Measurements from ENCODE around the gene GLP2R.

The GLP2R gene

DNA sequence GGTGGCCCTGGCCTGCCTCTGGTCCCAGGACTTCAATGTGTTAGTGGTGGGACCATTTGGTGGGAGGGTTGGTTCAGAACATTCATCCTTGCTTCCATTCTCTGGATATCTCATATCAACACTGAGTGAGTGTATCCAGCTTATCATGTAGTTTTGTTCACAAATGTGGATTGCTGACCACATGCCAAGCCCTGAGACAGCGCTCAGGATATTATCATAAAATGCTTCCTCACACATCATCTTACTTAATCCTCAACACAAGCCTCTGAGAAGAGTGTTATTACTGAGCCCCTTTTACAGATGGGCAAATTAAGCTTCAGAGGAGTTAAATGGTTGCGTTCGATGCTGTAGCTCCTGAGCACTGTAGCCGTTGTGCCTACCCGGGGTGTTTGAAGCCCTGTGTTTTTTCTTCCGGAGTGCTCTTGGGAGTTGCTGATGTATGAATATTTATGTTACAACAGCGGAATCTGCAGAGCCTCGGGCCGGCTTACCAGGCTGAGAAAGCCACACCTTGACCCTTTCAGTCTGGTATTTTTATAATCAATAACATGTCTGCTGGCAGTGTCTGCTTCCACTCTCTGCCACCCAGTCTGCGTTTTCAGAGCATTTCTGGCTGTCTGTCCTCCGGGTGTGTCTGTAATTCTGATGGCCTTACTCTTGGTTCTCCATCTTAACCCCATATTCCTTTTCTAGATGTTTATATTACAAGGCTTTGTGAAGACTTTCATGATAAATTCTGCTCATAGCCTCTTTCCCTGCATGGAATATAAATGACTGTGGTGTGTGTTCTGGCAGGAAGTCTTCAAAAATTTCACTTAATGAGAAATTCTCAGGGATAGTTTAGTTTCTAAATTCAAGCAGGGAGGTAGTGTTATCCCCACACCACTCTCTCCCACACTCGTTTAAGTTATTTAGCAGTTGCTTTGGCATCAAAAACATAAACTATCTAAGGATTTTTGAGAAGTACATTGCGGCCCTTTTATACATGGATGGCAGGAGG is 2.9 kb downstream of the GLP2R start:
- ChIA-PET POLR2A (no interaction called here), CTCF (no interaction called here)
- DNase-seq (ENCODE audit: extremely low spot score): no peak
- no peak for TF ChIP-seq BHLHE40 (IDR thresholded peaks at IDR 0.05; ENCODE audit: borderline replicate concordance)
- TF ChIP-seq, protein P1, sequence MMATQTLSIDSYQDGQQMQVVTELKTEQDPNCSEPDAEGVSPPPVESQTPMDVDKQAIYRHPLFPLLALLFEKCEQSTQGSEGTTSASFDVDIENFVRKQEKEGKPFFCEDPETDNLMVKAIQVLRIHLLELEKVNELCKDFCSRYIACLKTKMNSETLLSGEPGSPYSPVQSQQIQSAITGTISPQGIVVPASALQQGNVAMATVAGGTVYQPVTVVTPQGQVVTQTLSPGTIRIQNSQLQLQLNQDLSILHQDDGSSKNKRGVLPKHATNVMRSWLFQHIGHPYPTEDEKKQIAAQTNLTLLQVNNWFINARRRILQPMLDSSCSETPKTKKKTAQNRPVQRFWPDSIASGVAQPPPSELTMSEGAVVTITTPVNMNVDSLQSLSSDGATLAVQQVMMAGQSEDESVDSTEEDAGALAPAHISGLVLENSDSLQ (IDR thresholded peaks at IDR 0.05): no peak
- TF ChIP-seq HDGF (IDR thresholded peaks at IDR 0.05; ENCODE audit: borderline replicate concordance): no peak
- no peak for TF ChIP-seq FOXM1 (IDR thresholded peaks at IDR 0.05; ENCODE audit: borderline replicate concordance)
- no peak for TF ChIP-seq L3MBTL2 (conservative IDR thresholded peaks at IDR 0.05)
- TF ChIP-seq FOXA1 (IDR thresholded peaks at IDR 0.05): no peak
- TF ChIP-seq NFRKB (IDR thresholded peaks at IDR 0.05): no peak

DNA sequence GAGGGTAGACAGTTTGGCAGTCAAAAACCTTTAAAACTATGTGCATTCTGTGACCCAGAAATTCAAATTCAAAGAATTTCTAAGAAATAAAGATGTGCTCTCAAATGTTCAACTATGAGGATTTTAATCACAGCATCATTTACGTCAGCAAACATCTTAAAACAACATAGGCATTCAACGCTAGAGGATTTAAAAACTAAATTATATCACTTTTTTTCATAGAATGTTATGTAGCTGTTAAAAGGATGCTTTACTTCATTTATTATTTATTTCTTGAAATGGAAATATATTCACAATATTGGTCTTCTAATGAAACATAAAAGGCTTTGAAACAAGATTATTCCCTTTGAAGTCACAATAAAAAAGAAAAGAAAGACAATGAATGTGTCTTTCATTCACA is 3.6 kb downstream of the GLP2R start:
- POLR2A ChIA-PET: no interaction called here
- CTCF ChIA-PET: interaction anchor here (1.0 kb wide), 1 partner anchor 61 kb away, joined by 4 read pairs; no protein-coding TSS in a partner anchor
- no peak for TF ChIP-seq TARDBP (IDR thresholded peaks at IDR 0.05)
- no peak for TF ChIP-seq BHLHE40 (IDR thresholded peaks at IDR 0.05; ENCODE audit: borderline replicate concordance)
- no peak for TF ChIP-seq CTBP1 (IDR thresholded peaks at IDR 0.05; ENCODE audit: borderline replicate concordance)
- no peak for TF ChIP-seq SP1 (IDR thresholded peaks at IDR 0.05)
- no peak for DNase-seq (ENCODE audit: extremely low spot score)

DNA sequence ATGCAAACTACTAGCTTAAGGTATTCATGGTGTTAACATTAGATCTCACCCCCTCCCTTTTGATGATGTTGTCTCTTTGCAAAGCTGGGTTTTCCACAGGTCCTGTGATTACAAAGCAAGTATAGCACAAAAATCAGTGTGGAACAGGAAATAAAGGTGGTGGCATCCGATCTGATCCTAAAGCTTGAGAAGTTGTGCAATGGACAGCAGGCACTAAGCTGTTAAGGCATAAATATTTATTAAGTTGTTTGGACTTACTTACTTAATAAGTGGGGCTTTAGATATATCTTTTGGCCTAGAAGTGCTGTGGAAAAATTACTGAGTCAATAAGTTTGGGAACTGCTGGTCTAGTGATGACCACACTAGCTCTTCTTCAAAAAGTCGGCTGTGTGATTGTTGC is 5.0 kb downstream of the GLP2R start:
- POLR2A ChIA-PET: no interaction called here
- no peak for DNase-seq (ENCODE audit: extremely low spot score)
- TF ChIP-seq FOXK2 (IDR thresholded peaks at IDR 0.05) (no peak), ZNF384 (IDR thresholded peaks at IDR 0.05) (no peak), L3MBTL2 (conservative IDR thresholded peaks at IDR 0.05) (no peak), NFRKB (IDR thresholded peaks at IDR 0.05) (no peak), TARDBP (IDR thresholded peaks at IDR 0.05) (no peak), ARNT (IDR thresholded peaks at IDR 0.05) (no peak), FOXA1 (IDR thresholded peaks at IDR 0.05) (no peak), SP1 (IDR thresholded peaks at IDR 0.05) (no peak), FOXM1 (IDR thresholded peaks at IDR 0.05; ENCODE audit: borderline replicate concordance) (no peak), ELF4 (IDR thresholded peaks at IDR 0.05) (no peak), CTBP1 (IDR thresholded peaks at IDR 0.05; ENCODE audit: borderline replicate concordance) (no peak), SUZ12 (IDR thresholded peaks at IDR 0.05) (no peak), BHLHE40 (IDR thresholded peaks at IDR 0.05; ENCODE audit: borderline replicate concordance) (no peak)
- TF ChIP-seq, protein P1 (IDR thresholded peaks at IDR 0.05): no peak
- CTCF ChIA-PET: no interaction called here

DNA sequence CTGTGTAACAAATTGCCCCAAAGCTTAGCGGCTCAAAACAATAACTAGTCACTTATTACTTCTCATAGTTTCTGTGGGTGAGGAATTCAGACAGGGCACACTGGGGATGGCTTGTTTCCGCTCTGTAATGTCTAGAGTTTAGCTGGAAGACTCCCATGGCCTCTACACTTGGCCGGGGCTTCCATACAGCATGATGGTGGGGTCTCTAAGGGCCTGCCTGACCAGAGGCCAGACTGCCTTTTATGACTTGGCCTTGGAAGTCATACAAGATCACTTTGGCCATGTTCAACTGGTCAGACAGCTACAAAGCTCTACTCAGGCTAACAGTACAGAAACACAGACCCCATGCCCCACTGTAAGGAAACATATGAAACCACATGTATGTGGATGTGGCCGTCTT is 8.2 kb downstream of the GLP2R start:
- DNase-seq (ENCODE audit: extremely low spot score): no peak
- ChIA-PET POLR2A (no interaction called here), CTCF (no interaction called here)
- TF ChIP-seq ZNF384 (IDR thresholded peaks at IDR 0.05) (no peak), FOXK2 (IDR thresholded peaks at IDR 0.05) (no peak), FOXA1 (IDR thresholded peaks at IDR 0.05) (no peak), FOXM1 (IDR thresholded peaks at IDR 0.05; ENCODE audit: borderline replicate concordance) (no peak), CTBP1 (IDR thresholded peaks at IDR 0.05; ENCODE audit: borderline replicate concordance) (no peak), TARDBP (IDR thresholded peaks at IDR 0.05) (no peak), L3MBTL2 (conservative IDR thresholded peaks at IDR 0.05) (no peak), HDGF (IDR thresholded peaks at IDR 0.05; ENCODE audit: borderline replicate concordance) (no peak), NFRKB (IDR thresholded peaks at IDR 0.05) (no peak), SP1 (IDR thresholded peaks at IDR 0.05) (no peak), LEF1 (IDR thresholded peaks at IDR 0.05; ENCODE audit: borderline replicate concordance) (no peak), ELF4 (IDR thresholded peaks at IDR 0.05) (no peak)
- TF ChIP-seq, protein P1 (IDR thresholded peaks at IDR 0.05): no peak

DNA sequence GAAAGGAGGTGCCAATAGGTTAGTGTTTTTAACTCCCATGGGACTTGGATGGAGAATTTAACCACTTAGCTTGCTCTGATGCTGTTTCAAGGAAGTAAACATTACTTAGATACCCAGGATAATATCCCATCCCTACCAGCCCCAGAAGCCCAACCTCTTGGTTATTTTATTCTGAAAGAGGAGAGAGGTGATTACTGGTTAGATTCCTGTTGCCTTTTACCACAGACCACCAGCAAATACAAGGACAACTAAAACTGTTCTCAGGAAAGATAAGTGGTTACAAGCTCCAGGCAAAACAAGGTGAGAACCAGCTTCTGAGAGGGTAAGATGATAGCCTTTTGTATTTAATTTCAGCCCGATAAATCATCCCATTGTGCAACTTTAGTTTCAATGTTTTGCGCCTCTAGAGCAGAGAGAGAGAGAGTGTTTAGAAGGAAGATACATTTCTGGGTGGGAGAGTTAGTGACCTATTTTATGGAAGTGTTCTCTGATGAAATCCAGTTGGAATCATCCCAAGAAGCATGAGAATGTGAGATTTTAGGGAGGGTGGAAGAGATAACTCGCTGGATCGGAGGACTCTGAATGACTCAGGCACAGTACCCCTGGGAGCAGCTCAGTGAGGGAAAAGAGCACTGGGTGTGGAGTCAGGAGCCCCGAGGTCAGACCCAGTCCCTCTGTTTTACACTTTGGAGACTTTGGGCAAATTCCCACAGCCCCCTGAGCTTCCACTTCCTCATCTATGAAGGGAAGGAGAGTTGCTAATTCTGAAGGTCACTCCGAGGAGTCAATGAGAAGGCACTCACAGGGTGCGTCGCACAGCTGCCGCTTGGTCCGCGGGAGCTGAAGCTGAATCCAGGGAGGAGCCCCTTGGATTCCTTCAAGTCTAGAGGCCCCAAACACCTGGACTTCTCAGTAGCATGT is 12.1 kb downstream of the GLP2R start:
- no peak for DNase-seq (ENCODE audit: extremely low spot score)
- ChIA-PET POLR2A (no interaction called here), CTCF (no interaction called here)
- TF ChIP-seq L3MBTL2 (conservative IDR thresholded peaks at IDR 0.05) (no peak), LEF1 (IDR thresholded peaks at IDR 0.05; ENCODE audit: borderline replicate concordance) (no peak), CTBP1 (IDR thresholded peaks at IDR 0.05; ENCODE audit: borderline replicate concordance) (no peak), TARDBP (IDR thresholded peaks at IDR 0.05) (no peak), SUZ12 (IDR thresholded peaks at IDR 0.05) (no peak), FOXK2 (IDR thresholded peaks at IDR 0.05) (no peak), NFRKB (IDR thresholded peaks at IDR 0.05) (no peak), BHLHE40 (IDR thresholded peaks at IDR 0.05; ENCODE audit: borderline replicate concordance) (no peak), FOXA1 (IDR thresholded peaks at IDR 0.05) (no peak), HDGF (IDR thresholded peaks at IDR 0.05; ENCODE audit: borderline replicate concordance) (no peak), ZNF384 (IDR thresholded peaks at IDR 0.05) (no peak)
- TF ChIP-seq, protein P1 (IDR thresholded peaks at IDR 0.05): no peak
